Mammary epithelial cell (primary cell): Measurements from ENCODE around the gene MSMO1.

Experiments
- EZH2 ChIP-seq: IDR thresholded peaks from 2 replicates; pipeline ENCODE4 v1.6.1; 2012; ENCODE audit warnings: low read length, inconsistent platforms, borderline replicate concordance
- TF ChIP-seq, protein P1 (sequence below), 2 donors: IDR thresholded peaks in 1 of 2; conservative IDR thresholded peaks in 1 of 2; 2 replicates each; pipeline ENCODE4 v1.5.1; 2011 to 2012; ENCODE audit warnings: inconsistent platforms in 2 of 2, low read length in 2 of 2, mild to moderate bottlenecking in 2 of 2, control low read depth in 1 of 2, low read depth in 1 of 2; ENCODE audit not compliant: insufficient read depth in 1 of 2; ENCODE audit errors: extremely low read depth in 1 of 2

DNA sequence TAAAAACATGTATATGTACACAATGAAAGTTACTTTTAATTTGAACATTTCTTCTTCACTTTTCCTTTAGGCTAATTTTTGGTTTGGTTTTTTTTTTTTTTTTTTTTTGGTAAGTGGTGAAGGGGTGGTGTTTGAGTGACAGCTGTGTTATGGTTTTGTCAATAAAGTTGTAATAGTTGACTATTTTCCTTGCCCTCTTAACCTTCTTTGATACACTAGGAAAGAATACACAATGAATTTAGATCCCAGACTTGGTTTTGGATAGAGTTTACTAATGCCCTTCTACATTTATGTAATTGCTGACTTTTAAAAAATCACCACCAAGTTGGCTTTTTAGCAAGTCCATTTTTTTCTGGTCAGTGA lies 38.1 kb upstream of the MSMO1 start:
- TF ChIP-seq, protein P1, sequence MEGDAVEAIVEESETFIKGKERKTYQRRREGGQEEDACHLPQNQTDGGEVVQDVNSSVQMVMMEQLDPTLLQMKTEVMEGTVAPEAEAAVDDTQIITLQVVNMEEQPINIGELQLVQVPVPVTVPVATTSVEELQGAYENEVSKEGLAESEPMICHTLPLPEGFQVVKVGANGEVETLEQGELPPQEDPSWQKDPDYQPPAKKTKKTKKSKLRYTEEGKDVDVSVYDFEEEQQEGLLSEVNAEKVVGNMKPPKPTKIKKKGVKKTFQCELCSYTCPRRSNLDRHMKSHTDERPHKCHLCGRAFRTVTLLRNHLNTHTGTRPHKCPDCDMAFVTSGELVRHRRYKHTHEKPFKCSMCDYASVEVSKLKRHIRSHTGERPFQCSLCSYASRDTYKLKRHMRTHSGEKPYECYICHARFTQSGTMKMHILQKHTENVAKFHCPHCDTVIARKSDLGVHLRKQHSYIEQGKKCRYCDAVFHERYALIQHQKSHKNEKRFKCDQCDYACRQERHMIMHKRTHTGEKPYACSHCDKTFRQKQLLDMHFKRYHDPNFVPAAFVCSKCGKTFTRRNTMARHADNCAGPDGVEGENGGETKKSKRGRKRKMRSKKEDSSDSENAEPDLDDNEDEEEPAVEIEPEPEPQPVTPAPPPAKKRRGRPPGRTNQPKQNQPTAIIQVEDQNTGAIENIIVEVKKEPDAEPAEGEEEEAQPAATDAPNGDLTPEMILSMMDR (conservative IDR thresholded peaks at IDR 0.05 in 1 of 2, IDR thresholded peaks at IDR 0.05 in 1 of 2; ENCODE audit: extremely low read depth in 1 of 2, insufficient read depth in 1 of 2, low read depth in 1 of 2, low read length in 2 of 2), result no peak
- TF ChIP-seq EZH2, result no peak
